A204.1 (cell line): ENCODE results near the gene CD300LD.
"Not testable (repeated sequence)": the region's sequence is repeated elsewhere in the genome, so short reads cannot be mapped to it uniquely, and the experiment has no call there.

ENCODE experiments used
- FAIRE-seq: peaks from 2 replicates; lab custom pipeline; 2012; peaks lifted over from hg19 to GRCh38; lab: Jason Lieb, UNC

Gene CD300LD

GRCh38 chr17:74592087-74592990, at the start of gene CD300LD:
Gene CD300LD (minus strand): TSS chr17:74592283. CDS start chr17:74592202, 81 bp downstream.
- no peak for FAIRE-seq

- no peak for FAIRE-seq
Observed at GRCh38 chr17:74641224-74641957, 49.3 kb upstream of the CD300LD start.

DNA sequence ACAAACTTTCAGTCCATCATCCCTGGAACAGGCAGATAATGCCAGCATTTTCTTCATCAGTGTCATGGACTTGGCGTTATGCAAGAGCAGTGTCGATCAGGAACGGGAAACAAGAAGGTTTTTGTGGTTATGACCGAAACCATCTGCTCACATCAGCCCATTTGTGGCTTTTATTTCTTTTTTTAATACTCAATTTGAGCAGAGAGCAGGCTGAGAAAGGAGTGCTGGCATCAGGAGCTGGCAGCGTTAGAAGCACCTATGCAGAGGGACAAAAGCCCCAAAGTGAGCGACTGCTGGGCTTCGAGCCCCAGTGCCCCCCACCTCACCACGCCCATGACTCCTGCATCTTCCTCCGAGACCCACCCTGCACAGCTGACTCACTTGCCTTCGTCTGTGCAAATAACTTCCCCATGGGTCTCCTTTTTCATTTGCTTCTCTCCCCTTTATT, 47.6 kb upstream of the CD300LD start:
- FAIRE-seq, result no peak

DNA sequence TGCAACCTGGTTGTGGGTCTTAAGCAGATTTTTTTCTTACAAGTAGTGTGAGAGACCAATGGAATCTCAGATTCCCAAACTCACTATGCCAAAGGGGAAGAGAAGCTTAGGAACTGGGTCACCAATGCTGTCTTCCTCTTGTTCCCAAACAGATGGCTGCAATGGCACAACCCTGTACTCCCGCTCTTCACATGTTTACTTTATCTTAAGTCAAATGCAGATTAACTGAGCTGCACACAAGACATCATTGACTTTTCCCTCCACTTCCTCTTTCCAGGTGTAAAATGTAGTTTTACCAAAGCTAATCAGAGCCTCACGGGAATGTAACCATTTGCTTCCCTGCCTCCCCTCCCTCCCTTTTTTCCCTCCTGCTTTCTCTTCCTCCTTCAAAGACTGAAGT, 45.8 kb upstream of the CD300LD start:
- FAIRE-seq, result no peak

GRCh38 chr17:74637265-74637664, 45.2 kb upstream of the CD300LD start:
- FAIRE-seq, result no peak

- not testable (repeated sequence) for FAIRE-seq
Observed at GRCh38 chr17:74636541-74637085, 44.5 kb upstream of the CD300LD start.

GRCh38 chr17:74635418-74635817, 43.3 kb upstream of the CD300LD start:
- no peak for FAIRE-seq

DNA sequence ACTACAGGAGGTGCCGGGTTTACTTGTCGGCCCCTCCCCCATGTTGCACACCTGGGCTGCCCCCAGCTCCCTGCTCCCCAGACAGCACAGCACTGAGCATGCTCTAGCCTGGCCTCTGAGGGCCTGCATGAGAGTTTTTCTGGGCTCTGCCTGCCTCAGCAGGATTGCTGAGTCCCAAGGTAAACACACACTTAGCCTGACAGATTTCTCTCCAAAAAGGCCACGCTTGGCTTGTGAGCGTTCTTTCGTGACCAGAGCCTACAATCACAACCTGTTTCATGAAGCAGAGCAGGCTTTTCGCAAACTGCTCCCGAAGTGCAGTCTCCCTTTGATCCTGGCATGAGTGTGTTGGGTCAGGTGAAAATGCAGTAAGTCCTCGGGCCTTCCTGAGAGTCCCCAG, 41.2 kb upstream of the CD300LD start:
- no peak for FAIRE-seq

- FAIRE-seq, result no peak
Observed at GRCh38 chr17:74632617-74633016, 40.5 kb upstream of the CD300LD start.

DNA sequence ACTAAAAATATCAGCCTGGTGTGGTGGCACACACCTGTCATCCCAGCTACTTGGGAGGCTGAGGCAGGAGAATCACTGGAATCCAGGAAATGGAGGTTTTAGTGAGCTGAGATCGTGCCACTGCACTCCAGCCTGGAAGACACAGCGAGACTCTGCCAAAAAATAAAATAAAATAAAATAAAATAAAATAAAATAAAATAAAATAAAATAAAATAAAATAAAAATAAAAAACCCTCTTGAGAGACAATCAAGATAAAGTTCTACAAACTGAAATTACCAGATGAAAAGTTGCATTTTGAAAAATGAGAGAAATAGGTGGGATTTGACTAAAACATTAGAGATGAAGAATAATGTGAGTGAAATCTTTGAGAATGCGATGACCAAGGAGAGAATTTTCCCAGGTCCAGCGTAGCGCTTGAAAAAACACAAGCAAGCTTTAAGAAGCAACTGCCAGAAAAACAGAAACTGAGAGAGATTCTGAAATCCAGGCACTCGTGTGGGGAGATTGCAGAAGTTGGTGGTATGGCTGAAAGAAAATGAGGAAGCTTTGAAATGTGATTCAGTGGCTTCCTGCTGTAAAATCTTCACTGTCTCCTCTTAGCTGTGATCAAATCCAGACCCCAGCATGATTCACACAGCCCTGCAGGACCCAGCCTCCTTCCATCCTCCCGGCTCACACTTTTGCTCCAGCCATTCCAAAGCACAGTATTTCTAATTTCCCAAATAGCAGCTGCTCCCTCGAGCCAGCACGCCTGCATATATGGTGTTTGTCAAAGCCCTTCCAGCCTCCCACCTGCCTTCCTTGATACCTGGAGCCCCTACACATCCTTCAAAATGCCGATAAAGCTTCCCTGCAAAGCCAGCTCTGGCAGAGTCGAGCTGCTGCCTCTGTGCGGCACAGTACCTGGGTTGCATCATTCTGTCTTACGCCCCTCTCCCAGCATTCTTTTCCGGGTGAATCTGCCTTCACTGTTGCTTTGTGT, 39.7 kb upstream of the CD300LD start:
- FAIRE-seq, result no peak

GRCh38 chr17:74630251-74630650, 38.2 kb upstream of the CD300LD start:
- FAIRE-seq, result not testable (repeated sequence)

GRCh38 chr17:74625661-74626060, 33.6 kb upstream of the CD300LD start:
- no peak for FAIRE-seq

GRCh38 chr17:74624131-74624530, 32.0 kb upstream of the CD300LD start:
- no peak for FAIRE-seq

DNA sequence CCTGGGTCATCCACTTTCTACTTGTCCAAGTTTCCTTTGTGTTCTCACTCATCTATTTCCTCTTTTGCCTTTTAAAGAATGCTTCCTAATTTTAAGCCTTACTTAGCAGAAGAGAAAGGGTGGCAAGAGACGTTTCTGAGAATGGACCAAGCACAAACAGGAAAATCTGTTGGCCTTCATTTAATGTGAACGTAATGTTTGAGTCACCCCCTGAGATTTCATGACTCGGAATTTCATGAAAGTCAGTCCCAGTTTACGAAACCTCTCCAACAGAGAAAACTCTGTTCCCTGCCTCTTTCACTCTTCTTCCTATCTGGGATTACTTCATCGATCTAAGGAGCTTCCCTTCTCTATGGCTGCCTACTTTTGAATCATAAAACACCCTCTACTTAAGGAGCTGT, 31.6 kb upstream of the CD300LD start, which contains the start of gene CD300E:
Gene CD300E (minus strand): TSS at position 46 of the 401 bp plus-strand sequence. CDS start 117 bp downstream, outside the sequence.
- FAIRE-seq, result no peak

DNA sequence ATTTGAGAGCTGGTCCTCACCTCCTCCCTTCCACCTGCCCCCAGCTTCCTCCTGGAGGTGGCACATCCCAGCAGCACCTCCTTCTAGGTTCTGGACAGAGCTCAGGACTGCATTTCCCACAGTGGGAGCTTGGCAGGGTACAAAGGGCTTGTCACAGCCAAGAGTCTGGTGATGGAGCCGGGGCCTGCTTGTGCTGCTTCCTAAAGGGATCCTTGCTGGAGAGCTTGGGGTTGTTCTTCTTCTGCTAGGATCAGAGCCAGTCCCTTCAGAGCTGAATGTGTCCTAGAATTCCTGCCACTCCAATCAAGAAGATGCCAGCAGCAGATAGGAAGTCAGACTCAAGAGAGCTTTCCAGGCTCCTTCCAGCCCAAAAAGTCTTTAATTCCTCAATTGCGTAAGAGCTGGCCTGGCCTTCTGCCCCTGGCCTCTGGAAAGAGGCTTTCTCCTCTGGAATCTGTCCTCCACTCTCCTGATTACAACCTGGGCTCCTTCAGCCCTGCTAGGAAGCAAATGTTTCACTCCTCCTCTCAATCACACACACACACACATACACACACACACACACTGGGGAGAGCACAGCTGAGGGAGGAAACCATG, 27.1 kb upstream of the CD300LD start:
- FAIRE-seq, result no peak

- no peak for FAIRE-seq
Observed at GRCh38 chr17:74618451-74618850, 26.4 kb upstream of the CD300LD start.

DNA sequence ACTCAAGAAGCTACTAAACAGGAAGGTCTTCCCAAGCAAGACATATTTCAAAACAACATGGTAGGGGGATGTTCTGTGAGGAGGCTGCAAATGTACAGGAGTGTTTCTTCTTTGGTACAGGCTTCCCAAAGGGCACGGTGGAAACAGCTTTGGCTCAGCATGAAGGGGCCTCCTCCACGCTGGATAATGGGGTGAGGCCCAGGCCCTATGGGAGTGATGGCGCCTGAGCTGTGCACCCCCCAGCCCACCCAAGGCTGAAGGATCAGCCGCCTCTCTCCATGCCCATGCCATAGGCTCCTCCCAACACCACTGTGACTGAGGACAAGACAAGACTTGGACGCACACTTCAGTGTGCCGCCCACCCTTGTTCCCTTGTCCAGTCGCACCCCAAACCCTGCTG, 24.6 kb upstream of the CD300LD start:
- no peak for FAIRE-seq

DNA sequence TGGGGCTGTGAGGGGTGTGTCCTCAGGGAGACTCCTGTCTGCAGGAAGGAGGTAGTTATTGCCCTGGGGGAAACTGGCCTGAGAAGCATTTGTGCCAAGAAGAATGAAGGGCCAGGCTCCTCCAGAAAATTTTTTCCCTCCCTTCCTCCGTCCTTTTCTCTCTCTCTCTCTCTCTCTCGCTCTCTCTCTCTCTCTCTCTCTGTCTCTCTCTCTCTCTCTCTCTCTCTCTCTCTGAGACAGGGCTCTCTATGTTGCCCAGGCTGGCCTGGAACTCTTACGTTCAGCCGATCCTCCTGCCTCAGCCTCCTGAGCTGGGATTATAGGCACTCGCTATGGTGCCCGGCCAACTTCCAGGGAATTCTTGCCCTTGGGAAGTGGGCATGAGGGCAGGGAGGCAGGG, 20.0 kb upstream of the CD300LD start:
- FAIRE-seq, result no peak

- no peak for FAIRE-seq
Observed at GRCh38 chr17:74610108-74610507, 18.0 kb upstream of the CD300LD start.

DNA sequence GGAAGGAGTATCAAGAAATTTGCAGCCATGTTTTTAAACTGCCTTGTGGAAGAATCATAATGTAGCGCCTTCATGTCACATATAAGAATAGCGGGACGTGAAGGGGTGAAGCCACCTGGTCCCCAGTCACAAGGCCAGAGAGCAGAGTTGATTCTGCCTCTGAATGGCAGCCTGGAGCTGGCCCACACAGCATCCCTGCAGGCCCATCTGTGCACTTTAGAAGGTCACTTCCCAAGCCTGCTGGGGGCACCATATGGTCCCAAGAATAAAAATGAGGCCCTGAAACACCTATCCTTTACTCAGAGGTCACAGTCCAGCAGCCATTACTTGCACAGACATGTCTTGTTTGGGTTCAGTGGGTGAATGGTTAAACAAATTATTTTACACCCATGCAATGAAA, 16.4 kb upstream of the CD300LD start:
- FAIRE-seq, result no peak

- no peak for FAIRE-seq
Observed at GRCh38 chr17:74607221-74607620, 15.1 kb upstream of the CD300LD start.
